BLaER1 (cell line): Measurements from ENCODE around the gene EIF4G1.

Source experiments
- H3K27ac ChIP-seq: shearing (Covaris generic); formaldehyde crosslinking; 2 replicates; pipeline ENCODE4 v1.8.1; 2022
- H3K27me3 ChIP-seq: shearing (Covaris generic); formaldehyde crosslinking; 2 replicates; pipeline ENCODE4 v1.8.1; 2022
- H3K36me3 ChIP-seq: shearing (Covaris generic); formaldehyde crosslinking; 2 replicates; pipeline ENCODE4 v1.8.1; 2022
- H3K4me1 ChIP-seq: shearing (Covaris generic); formaldehyde crosslinking; 2 replicates; pipeline ENCODE4 v1.8.1; 2022
- H3K4me2 ChIP-seq: shearing (Covaris generic); formaldehyde crosslinking; 2 replicates; pipeline ENCODE4 v1.8.1; 2022
- H3K4me3 ChIP-seq: shearing (Covaris generic); formaldehyde crosslinking; 2 replicates; pipeline ENCODE4 v1.8.1; 2022
- H3K9ac ChIP-seq: shearing (Covaris generic); formaldehyde crosslinking; 2 replicates; pipeline ENCODE4 v1.8.1; 2022
- H3K9me3 ChIP-seq: shearing (Covaris generic); formaldehyde crosslinking; 2 replicates; pipeline ENCODE4 v1.8.1; 2022
- H4K20me1 ChIP-seq: shearing (Covaris generic); formaldehyde crosslinking; 2 replicates; pipeline ENCODE4 v1.8.1; 2022
- Cebpa-rat ChIP-seq: shearing (Covaris generic); IDR thresholded peaks from 2 replicates; pipeline ENCODE4 v1.8.1; 2022

EIF4G1 gene

GRCh38 chr3:184361932-184362667 lies 47.7 kb downstream of the EIF4G1 start:
- peak overlapping the region; percentile 88 for H3K4me3 ChIP-seq
- H3K27me3 ChIP-seq, result no peaks in the 10 kb centered on the region
- peak overlapping the region; percentile 92 for H3K27ac ChIP-seq
- no peak for TF ChIP-seq Cebpa-rat
- peak overlapping the region; percentile 94 for H3K4me2 ChIP-seq
- H4K20me1 ChIP-seq, result peaks cover 28% of the 10 kb centered on the region
- peaks cover 40% of the 10 kb centered on the region for H3K36me3 ChIP-seq
- H3K9me3 ChIP-seq, result no peaks in the 10 kb centered on the region
- peak overlapping the region; percentile 83 for H3K9ac ChIP-seq
- peaks cover 31% of the 10 kb centered on the region for H3K4me1 ChIP-seq

GRCh38 chr3:184362668-184363546 lies 48.5 kb downstream of the EIF4G1 start:
- peak overlapping the region; percentile 94 for H3K4me2 ChIP-seq
- peaks cover 36% of the 10 kb centered on the region for H4K20me1 ChIP-seq
- no peaks in the 10 kb centered on the region for H3K9me3 ChIP-seq
- H3K27ac ChIP-seq, result peak overlapping the region; percentile 92
- H3K36me3 ChIP-seq, result peaks cover 40% of the 10 kb centered on the region
- TF ChIP-seq Cebpa-rat, result no peak
- H3K4me1 ChIP-seq, result peaks cover 31% of the 10 kb centered on the region
- no peaks in the 10 kb centered on the region for H3K27me3 ChIP-seq
- peak overlapping the region; percentile 83 for H3K9ac ChIP-seq
- peak overlapping the region; percentile 88 for H3K4me3 ChIP-seq

GRCh38 chr3:184366619-184367289 lies 52.3 kb downstream of the EIF4G1 start:
- no peaks in the 10 kb centered on the region for H3K27me3 ChIP-seq
- H3K4me3 ChIP-seq, result no peak overlapping the region
- H3K4me1 ChIP-seq, result peaks cover 18% of the 10 kb centered on the region
- peaks cover 58% of the 10 kb centered on the region for H4K20me1 ChIP-seq
- H3K9ac ChIP-seq, result no peak overlapping the region
- TF ChIP-seq Cebpa-rat, result peak; percentile 51; the same call in 1 of the 2 replicates
- H3K36me3 ChIP-seq, result peaks cover 59% of the 10 kb centered on the region
- H3K9me3 ChIP-seq, result no peaks in the 10 kb centered on the region
- no peak overlapping the region for H3K4me2 ChIP-seq
- H3K27ac ChIP-seq, result no peak overlapping the region

- no peaks in the 10 kb centered on the region for H3K27me3 ChIP-seq
- H3K36me3 ChIP-seq, result peaks cover 59% of the 10 kb centered on the region
- H3K27ac ChIP-seq, result no peak overlapping the region
- no peak overlapping the region for H3K4me3 ChIP-seq
- peaks cover 18% of the 10 kb centered on the region for H3K4me1 ChIP-seq
- no peaks in the 10 kb centered on the region for H3K9me3 ChIP-seq
- peaks cover 58% of the 10 kb centered on the region for H4K20me1 ChIP-seq
- no peak overlapping the region for H3K9ac ChIP-seq
- H3K4me2 ChIP-seq, result no peak overlapping the region
- TF ChIP-seq Cebpa-rat, result no peak
These were observed 53.7 kb downstream of the EIF4G1 start for GRCh38 chr3:184368116-184368515.

- Histone ChIP-seq H3K9me3 (no peaks in the 10 kb centered on the region), H3K27me3 (peaks cover 3% of the 10 kb centered on the region; the same call in 1 of the 2 replicates), H3K36me3 (peaks cover 59% of the 10 kb centered on the region), H3K27ac (no peak overlapping the region), H3K4me2 (no peak overlapping the region), H3K4me3 (no peak overlapping the region), H3K4me1 (peaks cover 18% of the 10 kb centered on the region), H3K9ac (peak overlapping the region; percentile 18; the same call in 1 of the 2 replicates), H4K20me1 (peaks cover 58% of the 10 kb centered on the region)
- TF ChIP-seq Cebpa-rat, result no peak
These were observed 54.3 kb downstream of the EIF4G1 start for GRCh38 chr3:184368586-184369183.

GRCh38 chr3:184371570-184372018 lies 57.2 kb downstream of the EIF4G1 start:
- peaks cover 3% of the 10 kb centered on the region; the same call in 1 of the 2 replicates for H3K27me3 ChIP-seq
- no peak overlapping the region for H3K4me3 ChIP-seq
- no peak for TF ChIP-seq Cebpa-rat
- peaks cover 40% of the 10 kb centered on the region for H4K20me1 ChIP-seq
- no peaks in the 10 kb centered on the region for H3K9me3 ChIP-seq
- H3K27ac ChIP-seq, result no peak overlapping the region
- no peak overlapping the region for H3K9ac ChIP-seq
- H3K4me2 ChIP-seq, result no peak overlapping the region
- no peaks in the 10 kb centered on the region for H3K4me1 ChIP-seq
- peaks cover 39% of the 10 kb centered on the region for H3K36me3 ChIP-seq

GRCh38 chr3:184372296-184372821 lies 58.0 kb downstream of the EIF4G1 start:
- Histone ChIP-seq H3K9me3 (no peaks in the 10 kb centered on the region), H3K27ac (no peak overlapping the region), H3K4me3 (no peak overlapping the region), H3K36me3 (peaks cover 31% of the 10 kb centered on the region), H3K9ac (no peak overlapping the region), H3K4me1 (peaks cover 2% of the 10 kb centered on the region; the same call in 1 of the 2 replicates), H3K27me3 (peaks cover 4% of the 10 kb centered on the region), H3K4me2 (no peak overlapping the region), H4K20me1 (peaks cover 32% of the 10 kb centered on the region)
- no peak for TF ChIP-seq Cebpa-rat

GRCh38 chr3:184372911-184373310 lies 58.5 kb downstream of the EIF4G1 start:
- no peak for TF ChIP-seq Cebpa-rat
- peaks cover 26% of the 10 kb centered on the region for H3K36me3 ChIP-seq
- H3K27me3 ChIP-seq, result peaks cover 10% of the 10 kb centered on the region
- H3K4me3 ChIP-seq, result no peak overlapping the region
- H4K20me1 ChIP-seq, result peaks cover 29% of the 10 kb centered on the region
- H3K9me3 ChIP-seq, result no peaks in the 10 kb centered on the region
- H3K4me1 ChIP-seq, result peaks cover 7% of the 10 kb centered on the region; the same call in 1 of the 2 replicates
- no peak overlapping the region for H3K4me2 ChIP-seq
- no peak overlapping the region for H3K27ac ChIP-seq
- H3K9ac ChIP-seq, result no peak overlapping the region

- Histone ChIP-seq H3K9ac (no peak overlapping the region), H3K4me1 (peaks cover 11% of the 10 kb centered on the region; the same call in 1 of the 2 replicates), H3K9me3 (no peaks in the 10 kb centered on the region), H3K27ac (no peak overlapping the region), H3K4me3 (no peak overlapping the region), H3K4me2 (no peak overlapping the region), H3K27me3 (peaks cover 15% of the 10 kb centered on the region), H3K36me3 (peaks cover 21% of the 10 kb centered on the region), H4K20me1 (peaks cover 29% of the 10 kb centered on the region)
- no peak for TF ChIP-seq Cebpa-rat
These were observed 59.0 kb downstream of the EIF4G1 start for GRCh38 chr3:184373422-184373821.
